Liver (tissue), 9 donors: ENCODE measurements around the gene CH25H. TPM values are rescaled to one million over a fixed set of nuclear protein-coding genes. Genes with fewer than 3 reads are reported as not detected.

Source experiments
- DNase-seq: peaks from one replicate; pipeline ENCODE4 v3.0.0-alpha.2; 2017; ENCODE audit warnings: low spot score
- H3K27ac ChIP-seq, 2 donors: one replicate each; pipeline ENCODE4 v1.7.0; 2013; ENCODE audit warnings: inconsistent platforms in 2 of 2, low read length in 2 of 2, control low read depth in 1 of 2, low read depth in 1 of 2, mild to moderate bottlenecking in 1 of 2
- H3K27me3 ChIP-seq, 4 donors: one replicate each; pipeline versions ENCODE4 v1.6.1 to v1.7.0; 2013; ENCODE audit warnings: low read length in 3 of 4, inconsistent platforms in 1 of 4, mild to moderate bottlenecking in 1 of 4, moderate library complexity in 1 of 4; ENCODE audit not compliant: control insufficient read depth in 4 of 4, insufficient read depth in 4 of 4
- H3K36me3 ChIP-seq, 4 donors: one replicate each; pipeline versions ENCODE4 v1.6.1 to v1.7.0; 2013; ENCODE audit warnings: low read length in 3 of 4, mild to moderate bottlenecking in 3 of 4, low read depth in 1 of 4, moderate library complexity in 1 of 4; ENCODE audit not compliant: control insufficient read depth in 4 of 4, insufficient read depth in 3 of 4
- H3K4me1 ChIP-seq, 4 donors: one replicate each; pipeline versions ENCODE4 v1.6.1 to v1.7.0; 2013; ENCODE audit warnings: low read length in 3 of 4, mild to moderate bottlenecking in 3 of 4, moderate library complexity in 1 of 4; ENCODE audit not compliant: control insufficient read depth in 4 of 4, insufficient read depth in 4 of 4
- H3K4me3 ChIP-seq, 3 donors: one replicate each; pipeline versions ENCODE4 v1.6.1 to v1.7.0; 2013; ENCODE audit warnings: low read length in 3 of 3, control low read depth in 1 of 3, low read depth in 1 of 3, mild to moderate bottlenecking in 1 of 3
- H3K9ac ChIP-seq, 2 donors: one replicate each; pipeline ENCODE4 v1.7.0; 2013; ENCODE audit warnings: low read length in 2 of 2, mild to moderate bottlenecking in 2 of 2, moderate library complexity in 2 of 2, control low read depth in 1 of 2, low read depth in 1 of 2
- H3K9me3 ChIP-seq, 4 donors: one replicate each; pipeline versions ENCODE4 v1.6.1 to v1.7.0; 2013; ENCODE audit warnings: low read length in 3 of 4; ENCODE audit not compliant: control insufficient read depth in 4 of 4
- EGR1 ChIP-seq, 2 donors: IDR thresholded peaks; 2 replicates each; pipeline ENCODE4 v1.6.1; 2016 to 2018; ENCODE audit warnings: antibody characterized with exemption in 2 of 2, low read depth in 2 of 2
- FOXA1 ChIP-seq: IDR thresholded peaks from 2 replicates; pipeline ENCODE4 v1.6.1; 2016; ENCODE audit warnings: antibody characterized with exemption
- FOXA2 ChIP-seq: IDR thresholded peaks from 2 replicates; pipeline ENCODE4 v1.6.1; 2016; ENCODE audit warnings: antibody characterized with exemption
- GABPA ChIP-seq, 2 donors: IDR thresholded peaks in 1 of 2; conservative IDR thresholded peaks in 1 of 2; 2 replicates each; pipeline ENCODE4 v1.6.1; 2016; ENCODE audit warnings: antibody characterized with exemption in 2 of 2, mild to moderate bottlenecking in 1 of 2, moderate library complexity in 1 of 2
- HNF4A ChIP-seq, 2 donors: conservative IDR thresholded peaks; 2 replicates each; pipeline ENCODE4 v1.6.1; 2016; ENCODE audit warnings: antibody characterized with exemption in 2 of 2, mild to moderate bottlenecking in 2 of 2
- HNF4G ChIP-seq: IDR thresholded peaks from 2 replicates; pipeline ENCODE4 v1.6.1; 2016; ENCODE audit warnings: antibody characterized with exemption
- JUND ChIP-seq, 2 donors: IDR thresholded peaks; 2 replicates each; pipeline ENCODE4 v1.6.1; 2016; ENCODE audit warnings: antibody characterized with exemption in 2 of 2
- NR2F2 ChIP-seq: IDR thresholded peaks from 2 replicates; pipeline ENCODE4 v1.6.1; 2016; ENCODE audit warnings: antibody characterized with exemption
- RAD21 ChIP-seq, 2 donors: IDR thresholded peaks; 2 replicates each; pipeline ENCODE4 v1.6.1; 2016; ENCODE audit warnings: antibody characterized with exemption in 2 of 2, mild to moderate bottlenecking in 2 of 2
- RXRA ChIP-seq, 2 donors: IDR thresholded peaks; 2 replicates each; pipeline ENCODE4 v1.6.1; 2017 to 2018; ENCODE audit warnings: antibody characterized with exemption in 2 of 2, mild to moderate bottlenecking in 1 of 2
- SP1 ChIP-seq: IDR thresholded peaks from 2 replicates; pipeline ENCODE4 v1.6.1; 2018; ENCODE audit warnings: antibody characterized with exemption, mild to moderate bottlenecking
- TAF1 ChIP-seq: conservative IDR thresholded peaks from 2 replicates; pipeline ENCODE4 v1.6.1; 2016; ENCODE audit warnings: antibody characterized with exemption, mild to moderate bottlenecking
- YY1 ChIP-seq: IDR thresholded peaks from 2 replicates; pipeline ENCODE4 v1.6.1; 2016; ENCODE audit warnings: antibody characterized with exemption, mild to moderate bottlenecking
- WGBS: extraction: QIAGEN DNeasy Blood & Tissue Kit; methylation state at CpG from one replicate; pipeline ENCODE4 v1.1.7; 2013; 5-methylcytosine and 5-hydroxymethylcytosine counted together
- polyA plus RNA-seq, 2 donors: library from polyadenylated mRNA; stranded (reverse) in 1 of 2; unstranded in 1 of 2; fragments of 200-250 nt in 1 of 2; fragments of >200 nt in 1 of 2; fragmentation: Nextera tagmentation in 1 of 2; extraction: Ambion mirVana in 1 of 2; gene quantifications; one replicate each; pipeline versions ENCODE4 v1.2.1 to v1.2.3, GENCODE V29; 2013 to 2015
- total RNA-seq, 2 donors: library from RNA; depleted of rRNA; stranded (reverse); fragments of >200 nt; gene quantifications; one replicate each; pipeline ENCODE4 v1.2.3, GENCODE V29; 2014
- TF ChIP-seq, protein P1 (sequence below): fragments of 150-350 bp; IDR thresholded peaks from 2 replicates; pipeline ENCODE4 v1.5.1; 2017; ENCODE audit warnings: improper control_type of control experiment, low read depth, low read length; ENCODE audit not compliant: missing input control
- TF ChIP-seq, protein P2 (sequence below): IDR thresholded peaks from 2 replicates; pipeline ENCODE4 v1.6.1; 2016; ENCODE audit warnings: antibody characterized with exemption
- TF ChIP-seq, protein P3 (sequence below): IDR thresholded peaks from 2 replicates; pipeline ENCODE4 v1.6.1; 2016; ENCODE audit warnings: antibody characterized with exemption, mild to moderate bottlenecking
- TF ChIP-seq, protein P4 (sequence below): IDR thresholded peaks from 2 replicates; pipeline ENCODE4 v1.6.1; 2016; ENCODE audit warnings: antibody characterized with exemption
- donor health status: healthy.
- donor health status: healthy.
- donor health status: healthy.
- donor health status: healthy.
- donor health status: healthy.

CH25H gene
- total and polyA plus RNA-seq, 4 donors: 0.08 to 0.33 (median 0.25) TPM; not detected in 1

- no peaks in the 10 kb centered on the region for H3K27me3 ChIP-seq
- no peaks in the 10 kb centered on the region for H3K36me3 ChIP-seq
- H3K9ac ChIP-seq: no peak overlapping the region
- no peak overlapping the region for H3K27ac ChIP-seq
- DNase-seq: no peak
- H3K4me1 ChIP-seq: peaks cover 0 to 8% (median 7%) of the 10 kb centered on the region in 4 donors
- H3K4me3 ChIP-seq: no peak overlapping the region
- no peaks in the 10 kb centered on the region for H3K9me3 ChIP-seq
- TF ChIP-seq, protein P1, sequence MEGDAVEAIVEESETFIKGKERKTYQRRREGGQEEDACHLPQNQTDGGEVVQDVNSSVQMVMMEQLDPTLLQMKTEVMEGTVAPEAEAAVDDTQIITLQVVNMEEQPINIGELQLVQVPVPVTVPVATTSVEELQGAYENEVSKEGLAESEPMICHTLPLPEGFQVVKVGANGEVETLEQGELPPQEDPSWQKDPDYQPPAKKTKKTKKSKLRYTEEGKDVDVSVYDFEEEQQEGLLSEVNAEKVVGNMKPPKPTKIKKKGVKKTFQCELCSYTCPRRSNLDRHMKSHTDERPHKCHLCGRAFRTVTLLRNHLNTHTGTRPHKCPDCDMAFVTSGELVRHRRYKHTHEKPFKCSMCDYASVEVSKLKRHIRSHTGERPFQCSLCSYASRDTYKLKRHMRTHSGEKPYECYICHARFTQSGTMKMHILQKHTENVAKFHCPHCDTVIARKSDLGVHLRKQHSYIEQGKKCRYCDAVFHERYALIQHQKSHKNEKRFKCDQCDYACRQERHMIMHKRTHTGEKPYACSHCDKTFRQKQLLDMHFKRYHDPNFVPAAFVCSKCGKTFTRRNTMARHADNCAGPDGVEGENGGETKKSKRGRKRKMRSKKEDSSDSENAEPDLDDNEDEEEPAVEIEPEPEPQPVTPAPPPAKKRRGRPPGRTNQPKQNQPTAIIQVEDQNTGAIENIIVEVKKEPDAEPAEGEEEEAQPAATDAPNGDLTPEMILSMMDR: no peak
- no peak for TF ChIP-seq YY1
- no peak for TF ChIP-seq HNF4A (conservative IDR thresholded peaks at IDR 0.05)
- no peak for TF ChIP-seq EGR1 (IDR thresholded peaks at IDR 0.05; ENCODE audit: low read depth in 2 of 2)
Measured at GRCh38 chr10:89159316-89159715, 47.8 kb downstream of the CH25H start.

- no peak for DNase-seq
- peaks cover 0 to 3% (median 3%) of the 10 kb centered on the region in 4 donors for H3K4me1 ChIP-seq
- H3K4me3 ChIP-seq: no peak overlapping the region
- no peak overlapping the region for H3K9ac ChIP-seq
- TF ChIP-seq, protein P2, sequence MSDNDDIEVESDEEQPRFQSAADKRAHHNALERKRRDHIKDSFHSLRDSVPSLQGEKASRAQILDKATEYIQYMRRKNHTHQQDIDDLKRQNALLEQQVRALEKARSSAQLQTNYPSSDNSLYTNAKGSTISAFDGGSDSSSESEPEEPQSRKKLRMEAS: no peak
- no peak for TF ChIP-seq TAF1
- no peak for TF ChIP-seq GABPA (IDR thresholded peaks at IDR 0.05 in 1 of 2, conservative IDR thresholded peaks at IDR 0.05 in 1 of 2)
- no peak for TF ChIP-seq FOXA1
- TF ChIP-seq JUND (IDR thresholded peaks at IDR 0.05): no peak
- no peak for TF ChIP-seq HNF4G
- no peak for TF ChIP-seq YY1
- no peak for TF ChIP-seq NR2F2
- no peak for TF ChIP-seq FOXA2
- TF ChIP-seq, protein P3, sequence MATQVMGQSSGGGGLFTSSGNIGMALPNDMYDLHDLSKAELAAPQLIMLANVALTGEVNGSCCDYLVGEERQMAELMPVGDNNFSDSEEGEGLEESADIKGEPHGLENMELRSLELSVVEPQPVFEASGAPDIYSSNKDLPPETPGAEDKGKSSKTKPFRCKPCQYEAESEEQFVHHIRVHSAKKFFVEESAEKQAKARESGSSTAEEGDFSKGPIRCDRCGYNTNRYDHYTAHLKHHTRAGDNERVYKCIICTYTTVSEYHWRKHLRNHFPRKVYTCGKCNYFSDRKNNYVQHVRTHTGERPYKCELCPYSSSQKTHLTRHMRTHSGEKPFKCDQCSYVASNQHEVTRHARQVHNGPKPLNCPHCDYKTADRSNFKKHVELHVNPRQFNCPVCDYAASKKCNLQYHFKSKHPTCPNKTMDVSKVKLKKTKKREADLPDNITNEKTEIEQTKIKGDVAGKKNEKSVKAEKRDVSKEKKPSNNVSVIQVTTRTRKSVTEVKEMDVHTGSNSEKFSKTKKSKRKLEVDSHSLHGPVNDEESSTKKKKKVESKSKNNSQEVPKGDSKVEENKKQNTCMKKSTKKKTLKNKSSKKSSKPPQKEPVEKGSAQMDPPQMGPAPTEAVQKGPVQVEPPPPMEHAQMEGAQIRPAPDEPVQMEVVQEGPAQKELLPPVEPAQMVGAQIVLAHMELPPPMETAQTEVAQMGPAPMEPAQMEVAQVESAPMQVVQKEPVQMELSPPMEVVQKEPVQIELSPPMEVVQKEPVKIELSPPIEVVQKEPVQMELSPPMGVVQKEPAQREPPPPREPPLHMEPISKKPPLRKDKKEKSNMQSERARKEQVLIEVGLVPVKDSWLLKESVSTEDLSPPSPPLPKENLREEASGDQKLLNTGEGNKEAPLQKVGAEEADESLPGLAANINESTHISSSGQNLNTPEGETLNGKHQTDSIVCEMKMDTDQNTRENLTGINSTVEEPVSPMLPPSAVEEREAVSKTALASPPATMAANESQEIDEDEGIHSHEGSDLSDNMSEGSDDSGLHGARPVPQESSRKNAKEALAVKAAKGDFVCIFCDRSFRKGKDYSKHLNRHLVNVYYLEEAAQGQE: no peak
- no peaks in the 10 kb centered on the region for H3K27me3 ChIP-seq
- no peaks in the 10 kb centered on the region for H3K36me3 ChIP-seq
- no peaks in the 10 kb centered on the region for H3K9me3 ChIP-seq
- no peak overlapping the region for H3K27ac ChIP-seq
Measured at GRCh38 chr10:89158446-89158845, 48.7 kb downstream of the CH25H start.

- 73% methylated on average over 5 of the region's 5 CpGs for WGBS
- TF ChIP-seq HNF4G (no peak), RXRA (IDR thresholded peaks at IDR 0.05) (no peak), SP1 (no peak), JUND (IDR thresholded peaks at IDR 0.05) (no peak), FOXA1 (no peak), NR2F2 (no peak), RAD21 (IDR thresholded peaks at IDR 0.05) (no peak), TAF1 (no peak), FOXA2 (no peak)
- TF ChIP-seq, protein P4, sequence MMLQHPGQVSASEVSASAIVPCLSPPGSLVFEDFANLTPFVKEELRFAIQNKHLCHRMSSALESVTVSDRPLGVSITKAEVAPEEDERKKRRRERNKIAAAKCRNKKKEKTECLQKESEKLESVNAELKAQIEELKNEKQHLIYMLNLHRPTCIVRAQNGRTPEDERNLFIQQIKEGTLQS: no peak
- TF ChIP-seq, protein P1: no peak
Measured at GRCh38 chr10:89156161-89156835, 50.8 kb downstream of the CH25H start.

More at GRCh38 chr10:89156161-89156835, 50.8 kb downstream of the CH25H start:
- no peak overlapping the region for H3K27ac ChIP-seq
- H3K9me3 ChIP-seq: no peaks in the 10 kb centered on the region
- H3K4me3 ChIP-seq: no peak overlapping the region
- DNase-seq: no peak
- H3K27me3 ChIP-seq: no peaks in the 10 kb centered on the region
- no peak overlapping the region for H3K9ac ChIP-seq
- no peaks in the 10 kb centered on the region for H3K36me3 ChIP-seq
- no peaks in the 10 kb centered on the region for H3K4me1 ChIP-seq
